Naive thymus-derived CD4-positive, alpha-beta T cell (primary cell): ENCODE results near the gene DIRAS2. TPM values are rescaled to one million over a fixed set of nuclear protein-coding genes. Genes with fewer than 3 reads are reported as not detected.

ENCODE experiments used
- ATAC-seq: fragments of 150-1000 bp; cut with Tn5 transposase; 2 replicates; pipeline ENCODE4 v1.10.0; 2021; ENCODE audit warnings: mild to moderate bottlenecking, moderate library complexity
- CTCF ChIA-PET: fragments of 350-600 bp; sonication (Branson Sonifier 250); formaldehyde crosslinking; loops from one replicate; lab custom pipeline; 2021; ENCODE audit warnings: antibody characterized with exemption; lab: Charles Lee
- POLR2A ChIA-PET: fragments of 350-600 bp; sonication (Branson Sonifier 250); formaldehyde crosslinking; loops from one replicate; lab custom pipeline; 2021; ENCODE audit warnings: antibody characterized with exemption, inconsistent platforms; lab: Charles Lee
- DNase-seq, 9 donors: peaks; one replicate each; pipeline versions ENCODE4 v3.0.0 to v3.0.0-alpha.2; 2020 to 2022; ENCODE audit warnings: mixed read lengths in 1 of 9
- H3K27ac ChIP-seq: one replicate; pipeline ENCODE4 v1.7.0; 2013; ENCODE audit warnings: mild to moderate bottlenecking, low read depth, low read length, moderate library complexity
- H3K27me3 ChIP-seq, 2 donors: one replicate each; pipeline ENCODE4 v1.7.0; 2013; ENCODE audit warnings: low read length in 2 of 2, mild to moderate bottlenecking in 2 of 2, moderate library complexity in 2 of 2; ENCODE audit not compliant: control insufficient read depth in 2 of 2, insufficient read depth in 2 of 2
- H3K36me3 ChIP-seq, 3 experiments: 1 replicate in 2 of 3; 2 replicates in 1 of 3; pipeline ENCODE4 v1.7.0; 2013; ENCODE audit warnings: low read length in 3 of 3, mild to moderate bottlenecking in 3 of 3, moderate library complexity in 1 of 3; ENCODE audit not compliant: insufficient read depth in 3 of 3, control insufficient read depth in 2 of 3
- H3K4me1 ChIP-seq, 2 donors: one replicate each; pipeline ENCODE4 v1.7.0; 2013; ENCODE audit warnings: low read length in 2 of 2, mild to moderate bottlenecking in 2 of 2, moderate library complexity in 1 of 2; ENCODE audit not compliant: control insufficient read depth in 2 of 2, insufficient read depth in 2 of 2
- H3K4me3 ChIP-seq: 2 replicates; pipeline ENCODE4 v1.7.0; 2013; ENCODE audit warnings: mild to moderate bottlenecking, low read length
- H3K9me3 ChIP-seq, 3 experiments: 1 replicate in 2 of 3; 2 replicates in 1 of 3; pipeline ENCODE4 v1.7.0; 2013; ENCODE audit warnings: low read length in 3 of 3; ENCODE audit not compliant: control insufficient read depth in 2 of 3
- H3K27ac Mint-ChIP-seq, 9 donors: one replicate each; pipeline ENCODE4 v1.8.0; 2020 to 2022; ENCODE audit warnings: mixed read lengths in 9 of 9, mild to moderate bottlenecking in 8 of 9, moderate library complexity in 5 of 9, inconsistent platforms in 2 of 9
- H3K27me3 Mint-ChIP-seq, 5 donors: one replicate each; pipeline ENCODE4 v1.8.0; 2021 to 2022; ENCODE audit warnings: mixed read lengths in 5 of 5, mild to moderate bottlenecking in 1 of 5
- H3K36me3 Mint-ChIP-seq, 5 donors: one replicate each; pipeline ENCODE4 v1.8.0; 2020 to 2022; ENCODE audit warnings: mixed read lengths in 5 of 5, mild to moderate bottlenecking in 3 of 5, inconsistent platforms in 1 of 5
- H3K4me1 Mint-ChIP-seq, 7 donors: one replicate each; pipeline ENCODE4 v1.8.0; 2020 to 2022; ENCODE audit warnings: mixed read lengths in 7 of 7, mild to moderate bottlenecking in 3 of 7, inconsistent platforms in 1 of 7
- H3K4me3 Mint-ChIP-seq, 10 donors: one replicate each; pipeline ENCODE4 v1.8.0; 2020 to 2022; ENCODE audit warnings: mild to moderate bottlenecking in 10 of 10, mixed read lengths in 10 of 10, moderate library complexity in 6 of 10, inconsistent platforms in 2 of 10
- H3K9me3 Mint-ChIP-seq, 11 donors: one replicate each; pipeline ENCODE4 v1.8.0; 2020 to 2022; ENCODE audit warnings: mixed read lengths in 11 of 11, mild to moderate bottlenecking in 4 of 11, inconsistent platforms in 1 of 11, moderate library complexity in 1 of 11
- intact Hi-C, 2 donors: fragments of 100-400 bp; cut with micrococcal nuclease; formaldehyde crosslinking; loops; one replicate each; pipeline ENCODE4 v1.15.1; 2023
- polyA plus RNA-seq, 2 donors: library from polyadenylated mRNA; unstranded; fragments of 300-500 nt; fragmentation: Illumina TruSeq; gene quantifications; one replicate each; pipeline ENCODE4 v1.2.3, GENCODE V29; 2021
- total RNA-seq, 6 experiments: library from RNA in 5 of 6; stranded (reverse) in 5 of 6; gene quantifications; 1 replicate in 5 of 6; 2 replicates in 1 of 6; pipeline ENCODE4 v1.2.3 and lab custom pipeline; 2021 to 2026

The DIRAS2 gene
- total and polyA plus RNA-seq, 7 experiments from 2014 or later = not detected

DNA sequence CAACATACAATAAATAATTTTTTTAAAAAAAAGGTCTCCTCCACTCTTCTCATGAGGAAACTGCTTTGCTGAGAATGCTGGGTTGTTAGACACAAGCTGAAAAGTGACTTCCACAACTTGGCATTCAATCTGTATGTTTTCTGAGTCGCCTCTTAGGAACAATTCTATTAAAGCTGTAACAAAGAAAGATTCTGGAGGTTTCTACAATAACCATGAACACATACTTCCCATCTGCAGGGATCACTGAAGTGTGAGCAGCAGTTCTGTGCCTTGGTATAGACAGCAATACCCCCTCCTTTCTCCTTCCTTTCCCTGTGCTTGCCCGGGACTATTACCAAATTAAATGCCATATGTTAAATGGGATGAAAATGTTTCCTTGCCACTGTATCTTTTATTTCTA lies 1.5 kb downstream of the DIRAS2 start:
- peaks cover 61 to 74% (median 65%) of the 10 kb centered on the region in 5 donors for H3K27me3 Mint-ChIP-seq
- H3K36me3 Mint-ChIP-seq = peaks cover 0 to 3% (median 0%) of the 10 kb centered on the region in 5 donors
- Histone ChIP-seq H3K27ac (no peak overlapping the region), H3K27me3 (peaks cover 0 to 19% of the 10 kb centered on the region in 2 donors), H3K36me3 (no peaks in the 10 kb centered on the region), H3K4me3 (no peak overlapping the region), H3K9me3 (no peaks in the 10 kb centered on the region), H3K4me1 (no peaks in the 10 kb centered on the region)
- ATAC-seq = no peak
- CTCF ChIA-PET = no interaction called here
- intact Hi-C loops = no loop called here
- no peak overlapping the region for H3K4me3 Mint-ChIP-seq
- no peak for DNase-seq
- no peak overlapping the region for H3K27ac Mint-ChIP-seq
- H3K4me1 Mint-ChIP-seq = peaks cover 0 to 14% (median 4%) of the 10 kb centered on the region in 7 donors
- no peaks in the 10 kb centered on the region for H3K9me3 Mint-ChIP-seq
- POLR2A ChIA-PET = no interaction called here

DNA sequence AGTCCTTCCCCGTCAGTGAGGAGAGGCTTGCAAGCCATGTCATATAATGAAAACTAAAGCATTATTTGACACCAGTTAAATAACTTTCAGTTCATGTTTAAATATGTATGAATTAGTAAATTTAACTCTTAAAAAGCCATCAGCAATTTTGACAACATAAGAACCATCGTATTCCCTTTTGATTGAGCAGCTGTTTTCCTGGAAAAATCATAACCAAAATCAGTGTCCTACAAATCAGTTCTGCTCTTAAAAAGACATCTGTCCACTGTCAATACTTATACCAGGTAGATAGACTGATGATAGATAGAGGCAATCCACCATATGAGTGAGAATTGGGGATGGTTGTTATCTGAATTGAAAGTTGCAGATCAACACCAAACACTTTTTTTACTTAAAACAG lies 2.3 kb downstream of the DIRAS2 start:
- no peaks in the 10 kb centered on the region for H3K36me3 ChIP-seq
- DNase-seq (no peak), ATAC-seq (no peak)
- ChIA-PET POLR2A (no interaction called here), CTCF (no interaction called here)
- peaks cover 0 to 14% (median 4%) of the 10 kb centered on the region in 7 donors for H3K4me1 Mint-ChIP-seq
- intact Hi-C loops = no loop called here
- no peaks in the 10 kb centered on the region for H3K36me3 Mint-ChIP-seq
- H3K9me3 ChIP-seq = no peaks in the 10 kb centered on the region
- no peaks in the 10 kb centered on the region for H3K9me3 Mint-ChIP-seq
- peaks cover 55 to 66% (median 59%) of the 10 kb centered on the region in 5 donors for H3K27me3 Mint-ChIP-seq
- H3K4me1 ChIP-seq = no peaks in the 10 kb centered on the region
- no peak overlapping the region for H3K27ac Mint-ChIP-seq
- no peak overlapping the region for H3K27ac ChIP-seq
- no peak overlapping the region for H3K4me3 ChIP-seq
- H3K27me3 ChIP-seq = peaks cover 0 to 19% of the 10 kb centered on the region in 2 donors
- no peak overlapping the region for H3K4me3 Mint-ChIP-seq

DNA sequence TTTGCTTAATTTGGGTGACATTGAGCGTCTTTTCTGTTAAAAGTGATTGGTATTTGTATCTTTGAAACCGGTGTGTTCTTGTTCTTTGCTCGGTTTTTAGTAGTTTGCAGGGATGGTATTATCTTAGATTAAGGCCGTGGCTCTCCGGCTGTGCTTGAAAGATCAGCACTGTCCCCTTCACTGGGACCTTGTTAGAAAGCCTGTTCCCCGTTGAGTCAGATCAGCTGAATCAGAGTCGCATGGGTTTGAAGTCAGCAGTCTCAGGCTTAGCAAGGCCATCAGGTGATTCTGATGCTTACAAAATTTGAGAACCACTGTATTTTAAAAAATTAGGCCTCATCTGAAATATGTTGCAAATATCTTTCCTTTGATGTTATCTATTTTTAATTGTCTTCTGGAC lies 5.0 kb downstream of the DIRAS2 start:
- ChIA-PET POLR2A (interaction anchor here (0.6 kb wide), 1 partner anchor 784 kb away, joined by 3 read pairs; no protein-coding TSS in a partner anchor), CTCF (no interaction called here)
- H3K27ac Mint-ChIP-seq = no peak overlapping the region
- no peaks in the 10 kb centered on the region for H3K36me3 Mint-ChIP-seq
- H3K4me3 Mint-ChIP-seq = no peak overlapping the region
- Histone ChIP-seq H3K4me3 (no peak overlapping the region), H3K27me3 (peaks cover 0 to 12% of the 10 kb centered on the region in 2 donors), H3K36me3 (no peaks in the 10 kb centered on the region), H3K9me3 (no peaks in the 10 kb centered on the region), H3K4me1 (no peaks in the 10 kb centered on the region), H3K27ac (no peak overlapping the region)
- H3K27me3 Mint-ChIP-seq = peaks cover 35 to 44% (median 36%) of the 10 kb centered on the region in 5 donors
- ATAC-seq = no peak
- no peaks in the 10 kb centered on the region for H3K9me3 Mint-ChIP-seq
- DNase-seq = no peak
- intact Hi-C loops = no loop called here
- H3K4me1 Mint-ChIP-seq = peaks cover 0 to 9% (median 2%) of the 10 kb centered on the region in 7 donors

DNA sequence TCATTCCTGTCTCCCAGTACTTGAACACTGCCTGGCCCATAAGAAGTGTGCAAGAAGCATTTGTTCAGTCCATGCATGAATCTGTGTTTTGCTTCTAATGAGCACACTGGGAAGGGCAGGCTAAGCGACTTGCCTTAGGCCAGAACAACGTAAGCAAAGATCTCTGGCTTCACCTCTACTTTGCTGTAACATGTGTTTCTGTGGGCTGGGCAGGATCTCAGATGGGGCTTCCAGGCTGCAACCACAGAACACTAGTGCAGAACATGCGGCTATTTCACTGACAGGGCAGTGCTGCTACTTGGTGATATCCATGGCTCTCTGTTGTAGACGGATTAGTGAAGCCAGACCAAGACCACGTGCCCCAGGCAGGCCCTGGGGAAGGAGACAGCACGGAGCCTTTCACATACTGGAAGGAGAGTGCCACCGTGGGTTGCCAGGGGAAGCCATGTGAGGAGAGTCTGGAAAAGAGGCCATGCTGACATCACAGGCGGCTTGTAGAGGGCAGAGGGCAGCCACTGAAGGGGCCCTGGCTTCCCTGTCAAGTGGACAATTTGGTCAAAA lies 9.9 kb downstream of the DIRAS2 start:
- Histone ChIP-seq H3K36me3 (no peaks in the 10 kb centered on the region), H3K4me1 (no peaks in the 10 kb centered on the region), H3K27me3 (no peaks in the 10 kb centered on the region), H3K4me3 (no peak overlapping the region), H3K9me3 (no peaks in the 10 kb centered on the region), H3K27ac (no peak overlapping the region)
- no peak overlapping the region for H3K4me3 Mint-ChIP-seq
- ATAC-seq (no peak), DNase-seq (no peak)
- H3K27me3 Mint-ChIP-seq = peaks cover 3 to 8% (median 6%) of the 10 kb centered on the region in 5 donors
- POLR2A ChIA-PET = no interaction called here
- H3K9me3 Mint-ChIP-seq = no peaks in the 10 kb centered on the region
- no peaks in the 10 kb centered on the region for H3K36me3 Mint-ChIP-seq
- H3K4me1 Mint-ChIP-seq = no peaks in the 10 kb centered on the region
- intact Hi-C loops = no loop called here
- H3K27ac Mint-ChIP-seq = no peak overlapping the region
- CTCF ChIA-PET = no interaction called here

DNA sequence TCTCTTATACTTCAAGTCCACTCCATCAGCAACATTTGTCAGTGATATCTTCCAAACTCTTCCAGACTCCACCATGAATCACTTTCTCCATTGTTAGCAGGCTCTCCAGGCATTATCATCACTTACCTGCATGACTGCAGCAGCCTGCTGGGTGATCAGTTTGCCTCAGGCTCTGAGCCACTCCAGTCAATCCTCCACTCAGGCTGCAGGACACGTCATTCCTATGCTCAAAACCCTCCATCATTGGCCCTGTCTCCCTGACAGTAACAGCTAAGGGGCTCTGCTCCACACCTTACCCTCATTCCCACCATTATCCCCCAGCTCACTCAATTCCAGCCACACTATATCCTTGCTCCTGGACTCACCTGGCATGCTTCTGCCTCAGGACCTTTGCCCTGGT lies 10.7 kb downstream of the DIRAS2 start:
- Histone ChIP-seq H3K4me3 (no peak overlapping the region), H3K9me3 (no peaks in the 10 kb centered on the region), H3K36me3 (no peaks in the 10 kb centered on the region), H3K27me3 (no peaks in the 10 kb centered on the region), H3K27ac (no peak overlapping the region), H3K4me1 (no peaks in the 10 kb centered on the region)
- Mint-ChIP-seq H3K9me3 (no peaks in the 10 kb centered on the region), H3K4me3 (no peak overlapping the region), H3K27me3 (peaks cover 0 to 5% (median 0%) of the 10 kb centered on the region in 5 donors), H3K4me1 (no peaks in the 10 kb centered on the region), H3K27ac (no peak overlapping the region), H3K36me3 (no peaks in the 10 kb centered on the region)
- CTCF ChIA-PET = no interaction called here
- POLR2A ChIA-PET = no interaction called here
- DNase-seq = no peak
- ATAC-seq = no peak
- intact Hi-C loops = no loop called here

DNA sequence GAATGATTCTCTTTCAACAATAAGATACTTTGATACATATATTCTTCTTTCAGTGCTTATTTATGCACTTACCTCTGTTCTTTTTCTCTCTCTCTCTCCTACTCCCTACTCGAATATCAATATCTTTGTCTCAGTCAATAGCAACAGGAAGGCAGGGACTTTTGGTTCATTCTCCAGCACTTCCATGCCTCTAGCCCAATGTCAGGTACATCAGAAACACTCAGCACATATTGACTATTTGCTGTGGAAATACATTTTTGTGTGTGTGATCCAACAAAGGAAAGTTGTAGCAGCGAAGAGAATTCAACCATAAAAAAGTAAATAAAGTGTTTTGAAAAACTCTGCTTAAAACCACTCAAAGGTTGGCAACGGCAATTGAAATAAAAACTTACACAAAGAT lies 12.6 kb downstream of the DIRAS2 start:
- Mint-ChIP-seq H3K4me3 (no peak overlapping the region), H3K9me3 (no peaks in the 10 kb centered on the region), H3K36me3 (no peaks in the 10 kb centered on the region), H3K4me1 (no peaks in the 10 kb centered on the region), H3K27ac (no peak overlapping the region), H3K27me3 (peaks cover 0 to 6% (median 3%) of the 10 kb centered on the region in 5 donors)
- no peaks in the 10 kb centered on the region for H3K27me3 ChIP-seq
- ChIA-PET POLR2A (no interaction called here), CTCF (no interaction called here)
- no peaks in the 10 kb centered on the region for H3K9me3 ChIP-seq
- H3K4me3 ChIP-seq = no peak overlapping the region
- no peak for ATAC-seq
- DNase-seq = no peak
- intact Hi-C loops = no loop called here
- H3K27ac ChIP-seq = no peak overlapping the region
- no peaks in the 10 kb centered on the region for H3K4me1 ChIP-seq
- no peaks in the 10 kb centered on the region for H3K36me3 ChIP-seq

DNA sequence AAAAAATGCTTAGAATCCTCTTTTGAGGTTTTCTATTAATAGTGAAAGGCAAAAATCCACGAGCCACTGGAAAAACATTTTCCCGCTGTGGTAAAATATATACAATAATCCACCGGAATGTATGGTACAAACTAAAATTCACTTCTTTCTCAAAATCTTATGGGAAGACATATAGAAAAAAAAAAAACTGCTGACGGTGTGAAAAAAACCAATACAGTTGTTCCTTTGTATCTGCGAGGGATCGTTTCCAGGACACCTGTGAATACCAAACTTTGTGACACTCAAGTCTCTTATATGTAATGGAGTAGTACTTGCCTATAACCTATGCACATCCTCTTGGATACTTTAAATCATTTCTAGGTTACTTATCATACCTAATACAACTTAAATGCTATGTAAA lies 13.3 kb downstream of the DIRAS2 start:
- no peak for ATAC-seq
- no peaks in the 10 kb centered on the region for H3K27me3 ChIP-seq
- no peaks in the 10 kb centered on the region for H3K9me3 ChIP-seq
- H3K36me3 Mint-ChIP-seq = no peaks in the 10 kb centered on the region
- POLR2A ChIA-PET = no interaction called here
- H3K9me3 Mint-ChIP-seq = no peaks in the 10 kb centered on the region
- intact Hi-C loops = no loop called here
- no peak overlapping the region for H3K27ac Mint-ChIP-seq
- H3K27me3 Mint-ChIP-seq = peaks cover 0 to 6% (median 3%) of the 10 kb centered on the region in 5 donors
- no peaks in the 10 kb centered on the region for H3K36me3 ChIP-seq
- no peak overlapping the region for H3K4me3 ChIP-seq
- no peaks in the 10 kb centered on the region for H3K4me1 ChIP-seq
- H3K4me1 Mint-ChIP-seq = no peaks in the 10 kb centered on the region
- CTCF ChIA-PET = no interaction called here
- H3K4me3 Mint-ChIP-seq = no peak overlapping the region
- no peak overlapping the region for H3K27ac ChIP-seq
- no peak for DNase-seq
